Forelimb muscle (tissue), 1 donor: ENCODE measurements around the gene RAB11FIP3. TPM values are rescaled to one million over a fixed set of nuclear protein-coding genes. Genes with fewer than 3 reads are reported as not detected.

Source experiments
- DNase-seq: peaks from one replicate; pipeline ENCODE4 v3.0.0-alpha.2; 2013; ENCODE audit warnings: low read depth
- polyA plus RNA-seq: library from polyadenylated mRNA; unstranded; fragments of 120-200 nt; gene quantifications from one replicate; pipeline ENCODE4 v1.2.1, GENCODE V29; 2013; ENCODE audit not compliant: insufficient read length

The RAB11FIP3 gene
- polyA plus RNA-seq, 1 donor: 30.4 TPM

GRCh38 chr16:518858-519257 is 93.4 kb downstream of the RAB11FIP3 start:
- no peak for DNase-seq

- no peak for DNase-seq
These were observed 94.0 kb downstream of the RAB11FIP3 start for GRCh38 chr16:519425-519824.

- no peak for DNase-seq
These were observed 94.6 kb downstream of the RAB11FIP3 start for GRCh38 chr16:519841-520687.

- no peak for DNase-seq
These were observed 95.4 kb downstream of the RAB11FIP3 start for GRCh38 chr16:520847-521246.

GRCh38 chr16:521381-522210 is 96.1 kb downstream of the RAB11FIP3 start:
- no peak for DNase-seq

- DNase-seq: no peak
These were observed 97.1 kb downstream of the RAB11FIP3 start for GRCh38 chr16:522320-523096.

- no peak for DNase-seq
These were observed 97.8 kb downstream of the RAB11FIP3 start for GRCh38 chr16:523097-523741.

GRCh38 chr16:524274-525040 is 99.0 kb downstream of the RAB11FIP3 start:
- DNase-seq: no peak

GRCh38 chr16:525123-525519 is 99.7 kb downstream of the RAB11FIP3 start:
- DNase-seq: no peak

GRCh38 chr16:525520-526180 is 100.2 kb downstream of the RAB11FIP3 start:
- DNase-seq: no peak

GRCh38 chr16:526181-527014 is 100.9 kb downstream of the RAB11FIP3 start:
- no peak for DNase-seq

- DNase-seq: peak; percentile 72
These were observed 101.8 kb downstream of the RAB11FIP3 start, which contains the start of gene CAPN15 for GRCh38 chr16:527015-527903. CAPN15 (plus strand) TSS chr16:527712; CDS start chr16:546839, 19,127 bp downstream.

- no peak for DNase-seq
These were observed 102.9 kb downstream of the RAB11FIP3 start for GRCh38 chr16:528111-529011.

- no peak for DNase-seq
These were observed 103.6 kb downstream of the RAB11FIP3 start for GRCh38 chr16:529012-529575.

- no peak for DNase-seq
These were observed 104.8 kb downstream of the RAB11FIP3 start for GRCh38 chr16:530111-530817.
